HG03135 (cell line): ENCODE measurements around the gene ATP8A1.
"Not testable (repeated sequence)": the region's sequence is repeated elsewhere in the genome, so short reads cannot be mapped to it uniquely, and the experiment has no call there.

Source experiments
- ATAC-seq: cut with Tn5 transposase; IDR thresholded peaks from one replicate; pipeline ENCODE4 v1.9.1; 2021; ENCODE audit warnings: mild to moderate bottlenecking, moderate library complexity; ENCODE audit not compliant: unreplicated experiment

ATP8A1 gene

GRCh38 chr4:42377497-42377896 lies 279.4 kb downstream of the ATP8A1 start:
- ATAC-seq = no peak

GRCh38 chr4:42372303-42372702 lies 284.6 kb downstream of the ATP8A1 start:
- not testable (repeated sequence) for ATAC-seq

- ATAC-seq = peak; percentile 70
These were observed 285.3 kb downstream of the ATP8A1 start for GRCh38 chr4:42371305-42372252.

DNA sequence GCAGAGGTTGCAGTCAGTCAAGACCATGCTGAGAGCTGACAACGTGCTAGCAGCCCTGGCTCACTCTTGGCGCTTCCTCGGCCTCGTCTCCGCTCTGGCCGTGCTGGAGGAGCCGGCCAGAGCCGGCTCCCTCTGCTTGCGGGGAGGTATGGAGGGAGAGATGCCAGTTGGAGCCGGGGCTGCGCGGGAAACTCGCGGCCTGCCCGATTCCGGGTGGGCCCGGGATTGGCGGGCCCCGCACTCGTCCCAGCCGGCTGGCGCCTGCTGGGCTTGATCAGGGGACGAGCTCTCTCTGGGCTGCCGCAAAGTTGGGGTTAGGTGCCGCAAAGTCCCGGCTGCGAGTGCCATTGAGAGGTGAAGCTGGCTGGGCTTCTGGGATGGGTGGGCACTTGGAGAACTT lies 287.4 kb downstream of the ATP8A1 start:
- no peak for ATAC-seq

GRCh38 chr4:42366959-42367358 lies 289.9 kb downstream of the ATP8A1 start:
- ATAC-seq = no peak

GRCh38 chr4:42364266-42365053 lies 292.4 kb downstream of the ATP8A1 start:
- no peak for ATAC-seq

- no peak for ATAC-seq
These were observed 293.3 kb downstream of the ATP8A1 start for GRCh38 chr4:42363614-42364013.

- ATAC-seq = no peak
These were observed 294.3 kb downstream of the ATP8A1 start for GRCh38 chr4:42362591-42362990.

- no peak for ATAC-seq
These were observed 295.4 kb downstream of the ATP8A1 start for GRCh38 chr4:42361456-42361855.

DNA sequence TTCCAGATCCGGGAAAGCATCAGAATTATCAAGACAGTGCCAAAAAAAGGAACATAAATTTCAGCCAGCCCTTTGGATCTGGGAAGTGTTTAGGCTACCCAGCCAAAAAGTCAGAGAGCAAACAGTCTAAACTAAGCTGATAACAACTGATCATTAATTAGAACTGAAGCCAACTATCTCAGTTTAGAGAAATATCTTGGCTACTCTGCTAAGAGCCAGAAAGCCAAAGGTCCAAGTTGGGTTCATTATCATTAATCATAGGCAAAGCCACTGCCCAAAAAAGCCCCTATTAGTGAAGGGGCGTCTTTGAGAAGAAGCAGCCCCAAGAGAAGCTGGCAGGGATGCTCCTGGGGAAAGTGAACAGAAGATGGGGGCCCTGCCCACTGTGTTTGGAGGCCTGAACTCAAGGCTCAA lies 296.6 kb downstream of the ATP8A1 start:
- ATAC-seq = no peak

DNA sequence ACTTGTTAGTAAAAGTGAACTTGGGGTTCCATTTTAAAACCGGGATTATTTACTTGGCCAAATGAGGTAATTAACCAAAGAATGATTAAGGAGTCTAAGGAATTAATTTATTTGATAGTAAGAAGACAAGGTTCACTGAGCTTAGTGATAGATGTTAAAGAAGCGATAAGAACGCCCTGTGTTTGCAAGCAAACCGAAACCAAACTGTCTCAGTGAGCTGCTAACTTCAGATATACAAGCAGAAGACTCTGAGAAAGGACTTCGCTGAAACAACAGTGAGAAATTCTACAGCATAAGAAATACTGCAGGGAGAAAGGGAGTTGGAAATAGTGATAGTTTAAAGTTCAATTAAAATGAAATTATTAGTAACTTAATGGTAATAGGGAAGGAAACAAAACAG lies 297.2 kb downstream of the ATP8A1 start:
- no peak for ATAC-seq
